DOHH2 (cell line): ENCODE results near the gene KCNA5.

ENCODE experiments used
- CTCF ChIP-seq: fragments of 200-600 bp; sonication (generic); IDR thresholded peaks from one replicate; pipeline ENCODE4 v1.5.1; 2014; ENCODE audit warnings: antibody characterized with exemption, mild to moderate bottlenecking, low read depth, low read length; ENCODE audit not compliant: poor library complexity, severe bottlenecking
- EZH2phosphoT487 ChIP-seq: fragments of 200-600 bp; sonication (generic); IDR thresholded peaks from 2 replicates; pipeline ENCODE4 v1.6.1; 2017; ENCODE audit warnings: borderline replicate concordance, mild to moderate bottlenecking, antibody characterized with exemption, low read length, moderate library complexity, mixed read lengths

GRCh38 chr12:5050542-5050941, 6.9 kb downstream of the KCNA5 start:
- TF ChIP-seq EZH2phosphoT487 (no peak), CTCF (no peak)
